Transverse colon (tissue), 4 donors: ENCODE data around the gene TPD52L1. TPM values are rescaled to one million over a fixed set of nuclear protein-coding genes. Genes with fewer than 3 reads are reported as not detected.

ENCODE experiments used
- DNase-seq: peaks from one replicate; pipeline ENCODE4 v3.0.0-alpha.2; 2019
- H3K27ac ChIP-seq, 4 donors: fragments of 200-600 bp; sonication (generic); 2 replicates each; pipeline ENCODE4 v1.5.1; 2016 to 2018; ENCODE audit warnings: inconsistent platforms in 4 of 4
- H3K27me3 ChIP-seq: fragments of 200-600 bp; sonication (generic); 2 replicates; pipeline ENCODE4 v1.5.1; 2017; ENCODE audit warnings: inconsistent platforms
- H3K36me3 ChIP-seq, 4 donors: fragments of 200-600 bp; sonication (generic); 2 replicates each; pipeline ENCODE4 v1.5.1; 2017 to 2019; ENCODE audit warnings: inconsistent platforms in 4 of 4
- H3K4me1 ChIP-seq, 4 donors: fragments of 200-600 bp; sonication (generic); 2 replicates each; pipeline ENCODE4 v1.5.1; 2017 to 2020; ENCODE audit warnings: inconsistent platforms in 4 of 4
- H3K4me3 ChIP-seq, 4 donors: fragments of 200-600 bp; sonication (generic); 1 replicate in 1 of 4; 2 replicates in 3 of 4; pipeline versions ENCODE4 v1.5.1 to v1.6.1; 2017 to 2019; ENCODE audit warnings: inconsistent platforms in 4 of 4
- H3K9me3 ChIP-seq, 2 donors: fragments of 200-600 bp; sonication (generic); 2 replicates each; pipeline ENCODE4 v1.5.1; 2017 to 2019; ENCODE audit warnings: inconsistent platforms in 2 of 2
- CTCF ChIP-seq, 5 experiments: fragments of 200-600 bp in 3 of 5; fragments of 450-650 bp in 2 of 5; sonication (generic) in 3 of 5; IDR thresholded peaks; 1 replicate in 2 of 5; 2 replicates in 3 of 5; pipeline ENCODE4 v1.5.1; 2016 to 2017; ENCODE audit warnings: antibody characterized with exemption in 5 of 5, inconsistent platforms in 3 of 5, mild to moderate bottlenecking in 2 of 5, moderate library complexity in 1 of 5
- EP300 ChIP-seq: sonication (generic); formaldehyde crosslinking; IDR thresholded peaks from one replicate; pipeline ENCODE4 v1.6.1; 2017; ENCODE audit warnings: antibody characterized with exemption, low read depth
- POLR2A ChIP-seq: fragments of 450-650 bp; IDR thresholded peaks from one replicate; pipeline ENCODE4 v1.6.1; 2016; ENCODE audit warnings: antibody characterized with exemption, mild to moderate bottlenecking, moderate library complexity
- POLR2AphosphoS5 ChIP-seq, 3 donors: sonication (generic); formaldehyde crosslinking; IDR thresholded peaks; one replicate each; pipeline ENCODE4 v1.6.1; 2016; ENCODE audit warnings: antibody characterized with exemption in 3 of 3
- WGBS, 2 donors: methylation state at CpG; one replicate each; pipeline ENCODE4 v1.1.5; 2018; ENCODE audit warnings: low coverage in 1 of 2; 5-methylcytosine and 5-hydroxymethylcytosine counted together
- in situ Hi-C, 4 donors: fragments of 200-750 bp; cut with MboI; loops; one replicate each; pipeline versions ENCODE4 v1.15.0 to v1.15.1; 2017; ENCODE audit warnings: low sequenced_read_pairs in 3 of 4, low pct_ligation_motif_present in 1 of 4, low pct_unique_long_range_greater_than_20kb in 1 of 4
- intact Hi-C: fragments of 100-400 bp; cut with DNase I; formaldehyde crosslinking; loops from one replicate; pipeline ENCODE4 v1.15.1; 2023; ENCODE audit warnings: low total_unique reads
- total RNA-seq, 4 donors: library from RNA; depleted of rRNA; stranded (reverse); fragments of >200 nt; gene quantifications; one replicate each; pipeline ENCODE4 v1.1.0, GENCODE V29; 2016

Gene TPD52L1
- total RNA-seq, 4 donors from 2014 or later = 2.6 to 96.5 (median 25.2) TPM

GRCh38 chr6:125164696-125165095 is 11.1 kb downstream of the TPD52L1 start:
- H3K27ac ChIP-seq = no peak overlapping the region
- H3K4me1 ChIP-seq = no peaks in the 10 kb centered on the region
- H3K27me3 ChIP-seq = no peaks in the 10 kb centered on the region
- no peaks in the 10 kb centered on the region for H3K36me3 ChIP-seq
- no peaks in the 10 kb centered on the region for H3K9me3 ChIP-seq
- in situ Hi-C loops = loop anchor here in 3 of 4 donors (10.0 to 25.0 kb wide), 2 partner anchors 130 to 598 kb away; no protein-coding TSS in a partner anchor
- 78 to 86% methylated on average over 4 of the region's 4 CpGs for WGBS, 2 donors
- DNase-seq = no peak
- intact Hi-C loops = no loop called here
- no peak for TF ChIP-seq POLR2A
- no peak for TF ChIP-seq EP300
- TF ChIP-seq POLR2AphosphoS5 (IDR thresholded peaks at IDR 0.05) = no peak
- TF ChIP-seq CTCF (IDR thresholded peaks at IDR 0.05) = no peak
- H3K4me3 ChIP-seq = no peak overlapping the region

GRCh38 chr6:125165256-125165655 is 11.7 kb downstream of the TPD52L1 start:
- H3K4me1 ChIP-seq = no peaks in the 10 kb centered on the region
- no peak for DNase-seq
- WGBS, 2 donors = 48 to 56% methylated on average over 1 of the region's 1 CpG
- no peaks in the 10 kb centered on the region for H3K27me3 ChIP-seq
- in situ Hi-C loops = loop anchor here in 3 of 4 donors (10.0 to 25.0 kb wide), 2 partner anchors 130 to 597 kb away; no protein-coding TSS in a partner anchor
- intact Hi-C loops = no loop called here
- TF ChIP-seq POLR2A (no peak), EP300 (no peak), POLR2AphosphoS5 (IDR thresholded peaks at IDR 0.05) (no peak), CTCF (IDR thresholded peaks at IDR 0.05) (no peak)
- H3K4me3 ChIP-seq = no peak overlapping the region
- H3K27ac ChIP-seq = no peak overlapping the region
- no peaks in the 10 kb centered on the region for H3K9me3 ChIP-seq
- H3K36me3 ChIP-seq = no peaks in the 10 kb centered on the region

- Histone ChIP-seq H3K27me3 (no peaks in the 10 kb centered on the region), H3K4me3 (no peak overlapping the region), H3K36me3 (no peaks in the 10 kb centered on the region), H3K4me1 (no peaks in the 10 kb centered on the region), H3K27ac (no peak overlapping the region), H3K9me3 (no peaks in the 10 kb centered on the region)
- no peak for DNase-seq
- in situ Hi-C loops (loop anchor here in 3 of 4 donors (10.0 to 25.0 kb wide), 2 partner anchors 129 to 597 kb away; no protein-coding TSS in a partner anchor), intact Hi-C loops (no loop called here)
- WGBS, 2 donors = 75 to 77% methylated on average over 4 of the region's 4 CpGs
- TF ChIP-seq CTCF (IDR thresholded peaks at IDR 0.05) (no peak), POLR2A (no peak), EP300 (no peak), POLR2AphosphoS5 (IDR thresholded peaks at IDR 0.05) (no peak)
Measured at GRCh38 chr6:125165776-125166175, 12.2 kb downstream of the TPD52L1 start.

- Histone ChIP-seq H3K27me3 (no peaks in the 10 kb centered on the region), H3K27ac (no peak overlapping the region), H3K4me1 (no peaks in the 10 kb centered on the region), H3K9me3 (no peaks in the 10 kb centered on the region), H3K36me3 (no peaks in the 10 kb centered on the region), H3K4me3 (no peak overlapping the region)
- no peak for TF ChIP-seq EP300
- no peak for TF ChIP-seq POLR2A
- TF ChIP-seq POLR2AphosphoS5 (IDR thresholded peaks at IDR 0.05) = no peak
- no peak for TF ChIP-seq CTCF (IDR thresholded peaks at IDR 0.05)
- in situ Hi-C loops = loop anchor here in 3 of 4 donors (10.0 to 25.0 kb wide), 2 partner anchors 128 to 596 kb away; no protein-coding TSS in a partner anchor
- no peak for DNase-seq
- intact Hi-C loops = no loop called here
- 70 to 82% methylated on average over 1 to 3 of the region's 3 CpGs for WGBS, 2 donors
Measured at GRCh38 chr6:125166711-125167110, 13.1 kb downstream of the TPD52L1 start.
